Thyroid gland (tissue), 4 donors: ENCODE measurements around the gene ZNF274. TPM values are rescaled to one million over a fixed set of nuclear protein-coding genes. Genes with fewer than 3 reads are reported as not detected.

Experiments
- DNase-seq, 2 donors: peaks; one replicate each; pipeline ENCODE4 v3.0.0-alpha.2; 2019
- H3K27ac ChIP-seq, 3 donors: fragments of 200-600 bp; sonication (generic); 1 replicate in 2 of 3; 2 replicates in 1 of 3; pipeline ENCODE4 v1.5.1; 2016 to 2019; ENCODE audit warnings: mild to moderate bottlenecking in 1 of 3, moderate library complexity in 1 of 3
- H3K27me3 ChIP-seq: fragments of 200-600 bp; sonication (generic); one replicate; pipeline ENCODE4 v1.5.1; 2019
- H3K36me3 ChIP-seq, 2 donors: fragments of 200-600 bp; sonication (generic); one replicate each; pipeline ENCODE4 v1.5.1; 2016 to 2019
- H3K4me1 ChIP-seq, 2 donors: fragments of 200-600 bp; sonication (generic); one replicate each; pipeline ENCODE4 v1.5.1; 2017 to 2019
- H3K4me3 ChIP-seq, 3 donors: fragments of 200-600 bp; sonication (generic); replicated peaks in 1 of 3; 1 replicate in 2 of 3; 2 replicates in 1 of 3; pipeline ENCODE4 v1.5.1; 2016; ENCODE audit warnings: mild to moderate bottlenecking in 1 of 3
- H3K9me3 ChIP-seq: fragments of 200-600 bp; sonication (generic); one replicate; pipeline ENCODE4 v1.5.1; 2017
- CTCF ChIP-seq, 6 experiments: fragments of 200-600 bp in 3 of 6; fragments of 450-650 bp in 3 of 6; sonication (generic) in 3 of 6; IDR thresholded peaks; one replicate each; pipeline ENCODE4 v1.5.1; 2016 to 2019; ENCODE audit warnings: antibody characterized with exemption in 6 of 6, mild to moderate bottlenecking in 2 of 6, inconsistent platforms in 1 of 6, moderate library complexity in 1 of 6
- POLR2A ChIP-seq, 2 donors: fragments of 450-650 bp; IDR thresholded peaks; one replicate each; pipeline ENCODE4 v1.6.1; 2017; ENCODE audit warnings: antibody characterized with exemption in 2 of 2, mild to moderate bottlenecking in 2 of 2, moderate library complexity in 1 of 2
- WGBS, 2 donors: methylation state at CpG; one replicate each; pipeline ENCODE4 v1.1.5; 2017; 5-methylcytosine and 5-hydroxymethylcytosine counted together
- intact Hi-C: fragments of 100-400 bp; cut with DNase I; formaldehyde crosslinking; loops from one replicate; pipeline ENCODE4 v1.15.1; 2023
- total RNA-seq, 4 donors: library from RNA; depleted of rRNA; stranded (reverse); fragments of >200 nt; gene quantifications; one replicate each; pipeline ENCODE4 v1.2.3, GENCODE V29; 2016

The ZNF274 gene
- total RNA-seq, 4 donors from 2014 or later, result 43.0 to 75.3 (median 49.9) TPM

GRCh38 chr19:58261968-58262921 lies 79.4 kb downstream of the ZNF274 start:
- H3K4me3 ChIP-seq, result no peak overlapping the region
- intact Hi-C loops, result loop anchor here (5.0 kb wide), 2 partner anchors 55 to 135 kb away; no protein-coding TSS in a partner anchor
- 94% methylated on average over 19 of the region's 19 CpGs for WGBS, 2 donors

GRCh38 chr19:58262922-58263296 lies 80.0 kb downstream of the ZNF274 start:
- WGBS, 2 donors, result 98 to 99% methylated on average over 7 of the region's 7 CpGs
- intact Hi-C loops, result loop anchor here (5.0 kb wide), 2 partner anchors 56 to 136 kb away; no protein-coding TSS in a partner anchor
- Histone ChIP-seq H3K4me1 (no peaks in the 10 kb centered on the region), H3K27ac (no peak overlapping the region), H3K27me3 (no peaks in the 10 kb centered on the region), H3K9me3 (peaks cover 29% of the 10 kb centered on the region), H3K36me3 (peaks cover 29 to 46% of the 10 kb centered on the region in 2 donors), H3K4me3 (no peak overlapping the region)
- DNase-seq, result no peak
- TF ChIP-seq CTCF (IDR thresholded peaks at IDR 0.05) (no peak), POLR2A (IDR thresholded peaks at IDR 0.05) (no peak)

More at GRCh38 chr19:58261968-58262921, 79.4 kb downstream of the ZNF274 start:
- no peak overlapping the region for H3K27ac ChIP-seq
- no peaks in the 10 kb centered on the region for H3K27me3 ChIP-seq
- H3K9me3 ChIP-seq, result peaks cover 29% of the 10 kb centered on the region
- DNase-seq, result no peak
- no peaks in the 10 kb centered on the region for H3K4me1 ChIP-seq
- peaks cover 35 to 53% of the 10 kb centered on the region in 2 donors for H3K36me3 ChIP-seq
- TF ChIP-seq POLR2A (IDR thresholded peaks at IDR 0.05) (no peak), CTCF (IDR thresholded peaks at IDR 0.05) (no peak)

Other genes with a start within 250 kb of the ZNF274 start
- gene ZNF418, start 247.7 kb upstream of the ZNF274 start, total RNA-seq, result 10 to 100 TPM in 3 of 4 donors, 1 to 10 TPM in 1; 9.3 to 17.2 (median 11.7) TPM
- gene ZNF256, start 235.4 kb upstream of the ZNF274 start, total RNA-seq, result 10 to 100 TPM in 1 of 4 donors, 1 to 10 TPM in 3; 5.7 to 11.1 (median 6.3) TPM
- not detected for gene C19orf18, start 208.5 kb upstream of the ZNF274 start, total RNA-seq
- gene ZNF606, start 180.2 kb upstream of the ZNF274 start, total RNA-seq, result 10 to 100 TPM; 30.2 to 60.4 (median 38.6) TPM
- 1 to 10 TPM in 3 of 4 donors, under 1 TPM in 1; 0.88 to 7.5 (median 3.4) TPM for gene ZSCAN1, start 149.0 kb upstream of the ZNF274 start, total RNA-seq
- 10 to 100 TPM; 12.6 to 22.9 (median 18.1) TPM for gene ZNF135, start 123.8 kb upstream of the ZNF274 start, total RNA-seq
- 100 to 1,000 TPM; 129 to 150 (median 132) TPM for gene ZSCAN18, start 84.8 kb upstream of the ZNF274 start, total RNA-seq
- 10 to 100 TPM; 15.6 to 20.6 (median 17.6) TPM for gene ZNF329, start 32.3 kb upstream of the ZNF274 start, total RNA-seq
- 100 to 1,000 TPM in 1 of 4 donors, 10 to 100 TPM in 3; 64.7 to 103 (median 76.5) TPM for gene ZNF544, start 45.9 kb downstream of the ZNF274 start, total RNA-seq
- 10 to 100 TPM in 3 of 4 donors, 1 to 10 TPM in 1; 9.7 to 14.7 (median 10.3) TPM for gene ZNF8, start 95.9 kb downstream of the ZNF274 start, total RNA-seq
- gene ERVK3-1, start 122.3 kb downstream of the ZNF274 start, total RNA-seq, result 10 to 100 TPM; 56.3 to 87.2 (median 64.5) TPM
- 1 to 10 TPM; 3.0 to 4.5 (median 4.2) TPM for gene ZSCAN22, start 143.9 kb downstream of the ZNF274 start, total RNA-seq
- gene A1BG, start 170.4 kb downstream of the ZNF274 start, total RNA-seq, result 10 to 100 TPM in 1 of 4 donors, 1 to 10 TPM in 2, under 1 TPM in 1; 0.50 to 14.9 (median 3.4) TPM
- gene ZNF497, start 179.7 kb downstream of the ZNF274 start, total RNA-seq, result 10 to 100 TPM in 1 of 4 donors, 1 to 10 TPM in 3; 7.1 to 16.2 (median 8.1) TPM
- gene ZNF837, start 198.0 kb downstream of the ZNF274 start, total RNA-seq, result 10 to 100 TPM in 3 of 4 donors, 1 to 10 TPM in 1; 6.3 to 16.4 (median 15.1) TPM
- 1,000 to 10,000 TPM; 1,209 to 2,449 (median 1,340) TPM for gene RPS5, start 204.2 kb downstream of the ZNF274 start, total RNA-seq
- gene RNF225, start 212.6 kb downstream of the ZNF274 start, total RNA-seq, result under 1 TPM in 1 of 4 donors, not detected in 3; 0.33 TPM
- gene ZNF584, start 225.6 kb downstream of the ZNF274 start, total RNA-seq, result 10 to 100 TPM; 10.1 to 31.1 (median 23.1) TPM